GM21528 (cell line): ENCODE data around the gene GRK4.
"Not testable (repeated sequence)": the region's sequence is repeated elsewhere in the genome, so short reads cannot be mapped to it uniquely, and the experiment has no call there.

Experiments used
- ATAC-seq: cut with Tn5 transposase; IDR thresholded peaks from one replicate; pipeline ENCODE4 v1.9.1; 2021; ENCODE audit warnings: mild to moderate bottlenecking, moderate library complexity; ENCODE audit not compliant: unreplicated experiment, low FRiP score

Gene GRK4

GRCh38 chr4:3035249-3035648 lies 71.9 kb downstream of the GRK4 start:
- no peak for ATAC-seq

- ATAC-seq, result no peak
Measured at GRCh38 chr4:3035674-3036073, 72.3 kb downstream of the GRK4 start.

- no peak for ATAC-seq
Measured at GRCh38 chr4:3036131-3036952, 73.0 kb downstream of the GRK4 start.

GRCh38 chr4:3037957-3038461 lies 74.6 kb downstream of the GRK4 start:
- ATAC-seq, result no peak

GRCh38 chr4:3039706-3040366 lies 76.5 kb downstream of the GRK4 start:
- ATAC-seq, result no peak

GRCh38 chr4:3040452-3041191 lies 77.3 kb downstream of the GRK4 start:
- no peak for ATAC-seq

- no peak for ATAC-seq
Measured at GRCh38 chr4:3041192-3042142, 78.1 kb downstream of the GRK4 start.

GRCh38 chr4:3042226-3042625 lies 78.9 kb downstream of the GRK4 start:
- no peak for ATAC-seq

- ATAC-seq, result no peak
Measured at GRCh38 chr4:3043282-3044020, 80.1 kb downstream of the GRK4 start.

GRCh38 chr4:3044870-3045819 lies 81.8 kb downstream of the GRK4 start:
- no peak for ATAC-seq

- no peak for ATAC-seq
Measured at GRCh38 chr4:3046162-3046561, 82.8 kb downstream of the GRK4 start.

GRCh38 chr4:3046623-3047022 lies 83.3 kb downstream of the GRK4 start:
- ATAC-seq, result no peak

GRCh38 chr4:3047464-3048286 lies 84.3 kb downstream of the GRK4 start:
- peak; percentile 86 for ATAC-seq

- not testable (repeated sequence) for ATAC-seq
Measured at GRCh38 chr4:3051141-3051897, 87.9 kb downstream of the GRK4 start.

- ATAC-seq, result no peak
Measured at GRCh38 chr4:3054169-3054759, 90.9 kb downstream of the GRK4 start.

- ATAC-seq, result no peak
Measured at GRCh38 chr4:3059943-3060342, 96.6 kb downstream of the GRK4 start.
